K562 (cell line): ENCODE results near the gene PLEKHA1. TPM values are rescaled to one million over a fixed set of nuclear protein-coding genes. Genes with fewer than 3 reads are reported as not detected.

Source experiments
- ATAC-seq: fragments of 200-7000 bp; cut with Tn5 transposase; 3 replicates; pipeline ENCODE4 v1.9.1; 2020; ENCODE audit warnings: moderate library complexity
- BruUV-seq: library from RNA; stranded (reverse); fragments of 400-500 nt; replicated peaks from 2 replicates; lab custom pipeline; 2021; lab: Mats Ljungman, UMichigan
- CTCF ChIA-PET: fragments of 300-600 bp; formaldehyde crosslinking; extraction: SDS; loops from one replicate; lab custom pipeline; 2021; ENCODE audit warnings: low intra/inter-chr PET ratio; lab: Yijun Ruan, JAX
- POLR2A ChIA-PET: fragments of 300-600, 350-650 bp; sonication (Branson Sonifier 250); formaldehyde crosslinking; extraction: SDS; loops from one replicate; lab custom pipeline; 2021; ENCODE audit warnings: antibody characterized with exemption, inconsistent platforms; lab: Yijun Ruan, JAX
- DNase-seq, 4 experiments: peaks; one replicate each; pipeline versions ENCODE4 v3.0.0 to v3.0.0-alpha.2; 2011 to 2018; ENCODE audit warnings: low spot score in 3 of 4, mixed read lengths in 3 of 4; ENCODE audit errors: extremely low read depth in 1 of 4
- FAIRE-seq: peaks from 2 replicates; lab custom pipeline; 2011; peaks lifted over from hg19 to GRCh38; lab: Jason Lieb, UNC
- H2AFZ ChIP-seq: 2 replicates; pipeline ENCODE4 v1.6.0; 2011; ENCODE audit warnings: low read depth, low read length, control low read depth, inconsistent platforms
- H3K27ac ChIP-seq: fragments of 200-600 bp; 3 replicates; pipeline ENCODE4 v1.8.0; 2011; ENCODE audit warnings: low read depth, mild to moderate bottlenecking, control low read depth, inconsistent platforms, low read length, moderate library complexity, mixed read lengths; ENCODE audit errors: extremely low read depth
- H3K27me3 ChIP-seq, 2 experiments: fragments of 300-600 bp in 1 of 2; 2 replicates in 1 of 2; 3 replicates in 1 of 2; pipeline versions ENCODE4 v1.6.0 to v1.8.0; 2011; ENCODE audit warnings: inconsistent platforms in 2 of 2, low read length in 2 of 2, mild to moderate bottlenecking in 1 of 2, mixed read lengths in 1 of 2, moderate library complexity in 1 of 2; ENCODE audit not compliant: control insufficient read depth in 2 of 2, insufficient read depth in 2 of 2
- H3K36me3 ChIP-seq: fragments of 300-600 bp; 3 replicates; pipeline ENCODE4 v1.8.0; 2011; ENCODE audit warnings: mild to moderate bottlenecking, low read length, inconsistent platforms; ENCODE audit not compliant: control insufficient read depth, insufficient read depth
- H3K4me1 ChIP-seq, 2 experiments: fragments of 200-600 bp in 1 of 2; replicated peaks in 1 of 2; 2 replicates in 1 of 2; 3 replicates in 1 of 2; pipeline versions ENCODE4 v1.5.1 to v1.8.0; 2011; ENCODE audit warnings: inconsistent platforms in 2 of 2, low read length in 2 of 2, mild to moderate bottlenecking in 1 of 2, mixed read lengths in 1 of 2, moderate library complexity in 1 of 2; ENCODE audit not compliant: control insufficient read depth in 2 of 2, insufficient read depth in 2 of 2
- H3K4me2 ChIP-seq: 2 replicates; pipeline ENCODE4 v1.6.1; 2011; ENCODE audit warnings: low read length, control low read depth, inconsistent platforms, mixed read lengths; ENCODE audit not compliant: insufficient read depth
- H3K4me3 ChIP-seq: fragments of 200-600 bp; sonication (generic), shearing (Covaris generic); 2 replicates; pipeline ENCODE4 v1.5.1; 2016; ENCODE audit warnings: control low read depth, inconsistent platforms
- H3K79me2 ChIP-seq: fragments of 200-600 bp; 3 replicates; pipeline ENCODE4 v1.8.0; 2011; ENCODE audit warnings: low read length, inconsistent platforms; ENCODE audit not compliant: control insufficient read depth, insufficient read depth
- H3K9ac ChIP-seq, 2 experiments: 2 replicates each; pipeline versions ENCODE4 v1.6.0 to v1.6.1; 2011; ENCODE audit warnings: low read depth in 2 of 2, low read length in 2 of 2, control low read depth in 1 of 2, inconsistent platforms in 1 of 2, mild to moderate bottlenecking in 1 of 2, mixed read lengths in 1 of 2; ENCODE audit not compliant: insufficient read depth in 1 of 2
- H3K9me1 ChIP-seq: one replicate; pipeline ENCODE4 v1.6.0; 2011; ENCODE audit warnings: inconsistent platforms, mild to moderate bottlenecking, low read length, moderate library complexity; ENCODE audit not compliant: control insufficient read depth, insufficient read depth
- H3K9me3 ChIP-seq: replicated peaks from 2 replicates; pipeline ENCODE4 v1.5.1; 2011; ENCODE audit warnings: low read depth, low read length, inconsistent platforms; ENCODE audit not compliant: control insufficient read depth, insufficient read depth
- H4K20me1 ChIP-seq: replicated peaks from 2 replicates; pipeline ENCODE4 v1.6.1; 2011; ENCODE audit warnings: low read length, inconsistent platforms, mixed read lengths; ENCODE audit not compliant: control insufficient read depth, insufficient read depth
- ETV5 ChIP-seq: sonication (generic); formaldehyde crosslinking; IDR thresholded peaks from 2 replicates; pipeline ENCODE4 v1.4.0; 2020; ENCODE audit warnings: low read depth, mild to moderate bottlenecking, missing genetic modification reagents
- NCOA6 ChIP-seq: fragments of 450-650 bp; IDR thresholded peaks from 2 replicates; pipeline ENCODE4 v1.6.1; 2017; ENCODE audit warnings: mild to moderate bottlenecking
- PML ChIP-seq: IDR thresholded peaks from 2 replicates; pipeline ENCODE4 v1.6.1; 2012; ENCODE audit warnings: low read length, inconsistent platforms
- ZKSCAN3 ChIP-seq: fragments of 250-450 bp; sonication (Bioruptor Pico); IDR thresholded peaks from 2 replicates; pipeline ENCODE4 v1.4.0; 2020
- WGBS: fragments of 100-300 bp; shearing (Covaris generic); methylation state at CpG from one replicate; pipeline ENCODE4 v1.1.6; 2016; ENCODE audit warnings: low coverage, mixed read lengths; ENCODE audit not compliant: insufficient coverage; ENCODE audit errors: missing lambda C conversion rate; 5-methylcytosine and 5-hydroxymethylcytosine counted together
- in situ Hi-C: fragments of 300-500 bp; cut with MboI; formaldehyde crosslinking; loops from 4 replicates; pipeline ENCODE4 v1.15.0; 2018; ENCODE audit warnings: inconsistent platforms, mixed read lengths
- intact Hi-C: fragments of 100-400 bp; cut with micrococcal nuclease; formaldehyde crosslinking; loops from 2 replicates; pipeline ENCODE4 v1.14.2; 2022
- polyA plus RNA-seq, 8 experiments: library from polyadenylated mRNA; depleted of rRNA in 4 of 8; stranded (reverse) in 5 of 8; unstranded in 3 of 8; fragments of >200 nt; fragmentation: Nextera tagmentation in 2 of 8; fragmentation: Illumina TruSeq in 1 of 8; extraction: Ambion mirVana in 2 of 8; extraction: Trizol in 1 of 8; gene quantifications; 2 replicates each; pipeline versions ENCODE4 v1.2.1 to v1.2.3, GENCODE V29; 2011 to 2014; ENCODE audit warnings: inconsistent platforms in 1 of 8, missing spikeins in 1 of 8
- total RNA-seq, 7 experiments: library from RNA; depleted of rRNA in 6 of 7; stranded (reverse); fragments of >200 nt in 6 of 7; fragmentation: Illumina TruSeq in 2 of 7; extraction: Trizol in 2 of 7; gene quantifications; 2 replicates each; pipeline versions ENCODE4 v1.2.1 to v1.2.3, GENCODE V29; 2011 to 2021; ENCODE audit warnings: low replicate concordance in 1 of 7
- TF ChIP-seq, protein P1 (sequence below): fragments of 200-600 bp; sonication (generic); IDR thresholded peaks from one replicate; pipeline ENCODE4 v1.6.1; 2012; ENCODE audit warnings: mild to moderate bottlenecking, low read depth, low read length, inconsistent platforms

Gene PLEKHA1
- total and polyA plus RNA-seq, 9 of the 15 experiments (the other 6 are each of a cell fraction or from before 2014, with no cell fraction given) = 0.05 to 4.7 (median 1.0) TPM

DNA sequence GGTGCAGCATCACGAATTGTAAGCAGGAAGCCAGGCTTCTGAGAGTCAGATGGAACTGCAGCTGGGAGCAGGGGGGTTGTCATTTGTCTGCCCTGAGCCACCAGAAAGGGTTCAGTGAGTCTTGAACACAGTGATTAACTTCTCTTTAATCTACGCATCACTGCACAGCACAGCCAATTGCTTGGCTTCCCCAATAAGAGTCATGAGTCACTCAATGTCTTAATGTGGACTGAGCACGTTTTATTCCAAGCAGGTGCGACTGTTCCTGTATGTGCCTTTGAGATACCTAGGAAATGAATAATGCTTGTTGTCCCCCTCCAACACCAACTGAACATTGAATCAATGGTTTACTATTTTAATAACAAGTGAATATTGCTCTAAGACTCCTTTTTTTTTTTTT, 26.0 kb upstream of the PLEKHA1 start:
- Histone ChIP-seq H3K9ac (no peak overlapping the region), H3K4me3 (no peak overlapping the region), H4K20me1 (no peaks in the 10 kb centered on the region), H3K79me2 (no peaks in the 10 kb centered on the region), H3K27me3 (peaks cover 0 to 15% of the 10 kb centered on the region in 2 experiments; a peak in 4 of 5 replicates), H3K4me2 (no peak overlapping the region), H3K9me1 (no peaks in the 10 kb centered on the region), H3K36me3 (no peaks in the 10 kb centered on the region)
- no peak for DNase-seq
- CTCF ChIA-PET = no interaction called here
- in situ Hi-C loops (no loop called here), intact Hi-C loops (loop anchor here (10.0 kb wide), 1 partner anchor 216 kb away; the partner anchor contains the start of gene DMBT1)
- no peak for FAIRE-seq
- TF ChIP-seq PML (no peak), ETV5 (CRISPR knock-in tag) (no peak), ZKSCAN3 (no peak), NCOA6 (no peak)
- TF ChIP-seq, protein P1, sequence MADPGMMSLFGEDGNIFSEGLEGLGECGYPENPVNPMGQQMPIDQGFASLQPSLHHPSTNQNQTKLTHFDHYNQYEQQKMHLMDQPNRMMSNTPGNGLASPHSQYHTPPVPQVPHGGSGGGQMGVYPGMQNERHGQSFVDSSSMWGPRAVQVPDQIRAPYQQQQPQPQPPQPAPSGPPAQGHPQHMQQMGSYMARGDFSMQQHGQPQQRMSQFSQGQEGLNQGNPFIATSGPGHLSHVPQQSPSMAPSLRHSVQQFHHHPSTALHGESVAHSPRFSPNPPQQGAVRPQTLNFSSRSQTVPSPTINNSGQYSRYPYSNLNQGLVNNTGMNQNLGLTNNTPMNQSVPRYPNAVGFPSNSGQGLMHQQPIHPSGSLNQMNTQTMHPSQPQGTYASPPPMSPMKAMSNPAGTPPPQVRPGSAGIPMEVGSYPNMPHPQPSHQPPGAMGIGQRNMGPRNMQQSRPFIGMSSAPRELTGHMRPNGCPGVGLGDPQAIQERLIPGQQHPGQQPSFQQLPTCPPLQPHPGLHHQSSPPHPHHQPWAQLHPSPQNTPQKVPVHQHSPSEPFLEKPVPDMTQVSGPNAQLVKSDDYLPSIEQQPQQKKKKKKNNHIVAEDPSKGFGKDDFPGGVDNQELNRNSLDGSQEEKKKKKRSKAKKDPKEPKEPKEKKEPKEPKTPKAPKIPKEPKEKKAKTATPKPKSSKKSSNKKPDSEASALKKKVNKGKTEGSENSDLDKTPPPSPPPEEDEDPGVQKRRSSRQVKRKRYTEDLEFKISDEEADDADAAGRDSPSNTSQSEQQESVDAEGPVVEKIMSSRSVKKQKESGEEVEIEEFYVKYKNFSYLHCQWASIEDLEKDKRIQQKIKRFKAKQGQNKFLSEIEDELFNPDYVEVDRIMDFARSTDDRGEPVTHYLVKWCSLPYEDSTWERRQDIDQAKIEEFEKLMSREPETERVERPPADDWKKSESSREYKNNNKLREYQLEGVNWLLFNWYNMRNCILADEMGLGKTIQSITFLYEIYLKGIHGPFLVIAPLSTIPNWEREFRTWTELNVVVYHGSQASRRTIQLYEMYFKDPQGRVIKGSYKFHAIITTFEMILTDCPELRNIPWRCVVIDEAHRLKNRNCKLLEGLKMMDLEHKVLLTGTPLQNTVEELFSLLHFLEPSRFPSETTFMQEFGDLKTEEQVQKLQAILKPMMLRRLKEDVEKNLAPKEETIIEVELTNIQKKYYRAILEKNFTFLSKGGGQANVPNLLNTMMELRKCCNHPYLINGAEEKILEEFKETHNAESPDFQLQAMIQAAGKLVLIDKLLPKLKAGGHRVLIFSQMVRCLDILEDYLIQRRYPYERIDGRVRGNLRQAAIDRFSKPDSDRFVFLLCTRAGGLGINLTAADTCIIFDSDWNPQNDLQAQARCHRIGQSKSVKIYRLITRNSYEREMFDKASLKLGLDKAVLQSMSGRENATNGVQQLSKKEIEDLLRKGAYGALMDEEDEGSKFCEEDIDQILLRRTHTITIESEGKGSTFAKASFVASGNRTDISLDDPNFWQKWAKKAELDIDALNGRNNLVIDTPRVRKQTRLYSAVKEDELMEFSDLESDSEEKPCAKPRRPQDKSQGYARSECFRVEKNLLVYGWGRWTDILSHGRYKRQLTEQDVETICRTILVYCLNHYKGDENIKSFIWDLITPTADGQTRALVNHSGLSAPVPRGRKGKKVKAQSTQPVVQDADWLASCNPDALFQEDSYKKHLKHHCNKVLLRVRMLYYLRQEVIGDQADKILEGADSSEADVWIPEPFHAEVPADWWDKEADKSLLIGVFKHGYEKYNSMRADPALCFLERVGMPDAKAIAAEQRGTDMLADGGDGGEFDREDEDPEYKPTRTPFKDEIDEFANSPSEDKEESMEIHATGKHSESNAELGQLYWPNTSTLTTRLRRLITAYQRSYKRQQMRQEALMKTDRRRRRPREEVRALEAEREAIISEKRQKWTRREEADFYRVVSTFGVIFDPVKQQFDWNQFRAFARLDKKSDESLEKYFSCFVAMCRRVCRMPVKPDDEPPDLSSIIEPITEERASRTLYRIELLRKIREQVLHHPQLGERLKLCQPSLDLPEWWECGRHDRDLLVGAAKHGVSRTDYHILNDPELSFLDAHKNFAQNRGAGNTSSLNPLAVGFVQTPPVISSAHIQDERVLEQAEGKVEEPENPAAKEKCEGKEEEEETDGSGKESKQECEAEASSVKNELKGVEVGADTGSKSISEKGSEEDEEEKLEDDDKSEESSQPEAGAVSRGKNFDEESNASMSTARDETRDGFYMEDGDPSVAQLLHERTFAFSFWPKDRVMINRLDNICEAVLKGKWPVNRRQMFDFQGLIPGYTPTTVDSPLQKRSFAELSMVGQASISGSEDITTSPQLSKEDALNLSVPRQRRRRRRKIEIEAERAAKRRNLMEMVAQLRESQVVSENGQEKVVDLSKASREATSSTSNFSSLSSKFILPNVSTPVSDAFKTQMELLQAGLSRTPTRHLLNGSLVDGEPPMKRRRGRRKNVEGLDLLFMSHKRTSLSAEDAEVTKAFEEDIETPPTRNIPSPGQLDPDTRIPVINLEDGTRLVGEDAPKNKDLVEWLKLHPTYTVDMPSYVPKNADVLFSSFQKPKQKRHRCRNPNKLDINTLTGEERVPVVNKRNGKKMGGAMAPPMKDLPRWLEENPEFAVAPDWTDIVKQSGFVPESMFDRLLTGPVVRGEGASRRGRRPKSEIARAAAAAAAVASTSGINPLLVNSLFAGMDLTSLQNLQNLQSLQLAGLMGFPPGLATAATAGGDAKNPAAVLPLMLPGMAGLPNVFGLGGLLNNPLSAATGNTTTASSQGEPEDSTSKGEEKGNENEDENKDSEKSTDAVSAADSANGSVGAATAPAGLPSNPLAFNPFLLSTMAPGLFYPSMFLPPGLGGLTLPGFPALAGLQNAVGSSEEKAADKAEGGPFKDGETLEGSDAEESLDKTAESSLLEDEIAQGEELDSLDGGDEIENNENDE = no peak
- TF ChIP-seq, all 486 proteins: peak for 0
- BruUV-seq = no TSS peak
- no peak for ATAC-seq
- Histone ChIP-seq H3K27ac (no peak overlapping the region), H3K4me1 (no peaks in the 10 kb centered on the region), H2AFZ (no peak overlapping the region), H3K9me3 (no peaks in the 10 kb centered on the region)
- WGBS = 0% methylated on average over 4 of the region's 4 CpGs
- POLR2A ChIA-PET = interaction anchor here (0.7 kb wide), 1 partner anchor 26 kb away, joined by 3 read pairs; no protein-coding TSS in a partner anchor
